GM20000 (cell line): ENCODE measurements around the gene TACC2.
"Not testable (repeated sequence)": the region's sequence is repeated elsewhere in the genome, so short reads cannot be mapped to it uniquely, and the experiment has no call there.

Experiments
- DNase-seq: peaks from one replicate; pipeline ENCODE4 v3.0.0; 2012; ENCODE audit warnings: low spot score
- TF ChIP-seq, protein P1 (sequence below): IDR thresholded peaks from 2 replicates; pipeline ENCODE4 v1.5.1; 2012; ENCODE audit warnings: mild to moderate bottlenecking, control low read depth; ENCODE audit errors: extremely low read depth, missing control alignments

Gene TACC2

GRCh38 chr10:122102146-122102868, 113.3 kb downstream of the TACC2 start:
- TF ChIP-seq, protein P1, sequence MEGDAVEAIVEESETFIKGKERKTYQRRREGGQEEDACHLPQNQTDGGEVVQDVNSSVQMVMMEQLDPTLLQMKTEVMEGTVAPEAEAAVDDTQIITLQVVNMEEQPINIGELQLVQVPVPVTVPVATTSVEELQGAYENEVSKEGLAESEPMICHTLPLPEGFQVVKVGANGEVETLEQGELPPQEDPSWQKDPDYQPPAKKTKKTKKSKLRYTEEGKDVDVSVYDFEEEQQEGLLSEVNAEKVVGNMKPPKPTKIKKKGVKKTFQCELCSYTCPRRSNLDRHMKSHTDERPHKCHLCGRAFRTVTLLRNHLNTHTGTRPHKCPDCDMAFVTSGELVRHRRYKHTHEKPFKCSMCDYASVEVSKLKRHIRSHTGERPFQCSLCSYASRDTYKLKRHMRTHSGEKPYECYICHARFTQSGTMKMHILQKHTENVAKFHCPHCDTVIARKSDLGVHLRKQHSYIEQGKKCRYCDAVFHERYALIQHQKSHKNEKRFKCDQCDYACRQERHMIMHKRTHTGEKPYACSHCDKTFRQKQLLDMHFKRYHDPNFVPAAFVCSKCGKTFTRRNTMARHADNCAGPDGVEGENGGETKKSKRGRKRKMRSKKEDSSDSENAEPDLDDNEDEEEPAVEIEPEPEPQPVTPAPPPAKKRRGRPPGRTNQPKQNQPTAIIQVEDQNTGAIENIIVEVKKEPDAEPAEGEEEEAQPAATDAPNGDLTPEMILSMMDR = no peak
- no peak for DNase-seq

DNA sequence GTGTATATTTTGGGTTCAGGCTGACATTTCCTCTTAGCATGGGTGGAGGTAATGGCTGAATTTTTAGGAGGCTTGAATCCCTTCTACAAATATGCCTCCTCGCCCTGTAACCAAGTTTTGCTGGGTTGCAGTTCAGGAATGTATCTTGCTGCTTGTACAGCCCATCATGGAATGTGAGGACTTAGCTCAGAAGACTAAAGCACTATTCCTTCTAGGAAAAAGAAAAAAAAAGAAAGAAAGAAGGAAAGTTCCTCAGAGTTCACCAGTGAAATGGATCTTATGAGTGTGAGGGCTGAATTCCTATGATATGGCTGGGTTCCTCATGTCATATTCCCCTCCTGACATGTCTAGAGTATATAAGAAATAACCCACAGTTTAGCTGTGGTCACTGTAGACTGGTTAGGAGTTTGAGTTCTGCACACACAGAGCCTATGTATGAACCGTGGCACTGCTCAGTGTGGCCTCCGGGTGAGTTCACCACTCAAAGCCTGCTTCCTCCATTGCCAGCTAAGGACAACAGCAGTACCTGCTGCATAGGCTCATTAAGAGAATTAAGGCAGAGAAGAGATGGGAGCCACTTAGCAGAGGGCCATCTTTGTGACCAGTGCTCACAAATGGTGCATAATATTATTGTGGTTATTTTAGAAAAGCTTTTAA, 114.0 kb downstream of the TACC2 start:
- TF ChIP-seq, protein P1 = no peak
- no peak for DNase-seq

GRCh38 chr10:122103592-122103991, 114.6 kb downstream of the TACC2 start:
- TF ChIP-seq, protein P1 = no peak
- no peak for DNase-seq

- not testable (repeated sequence) for DNase-seq
Measured at GRCh38 chr10:122108786-122109185, 119.8 kb downstream of the TACC2 start.

DNA sequence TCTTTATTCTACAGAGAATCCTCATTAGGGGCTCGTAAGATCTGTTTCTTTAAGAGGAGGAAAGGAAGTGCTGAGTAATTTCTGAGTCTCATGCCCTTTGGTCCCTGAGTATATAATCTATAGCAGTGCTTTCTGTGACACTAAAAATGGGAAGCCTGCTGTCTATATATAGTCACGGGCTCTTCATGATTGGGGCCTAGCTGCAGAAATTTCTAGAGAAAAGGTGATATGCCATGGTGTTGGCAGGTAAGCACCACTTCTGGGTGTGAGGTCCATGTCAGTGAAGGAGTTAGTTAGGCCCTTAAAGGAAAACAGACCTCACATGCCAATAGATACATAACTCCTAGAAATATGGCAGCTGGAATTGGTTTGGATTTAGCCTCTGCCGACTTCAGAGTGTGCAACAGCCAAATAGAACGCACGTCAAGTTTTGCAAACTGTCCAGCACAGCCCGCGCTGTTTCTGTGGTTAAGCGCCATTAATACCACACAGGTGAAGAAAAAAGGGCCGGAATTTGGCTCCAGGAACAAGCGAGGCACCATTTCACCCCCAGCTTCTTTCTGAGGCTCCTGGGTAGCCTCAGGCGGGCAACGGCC, 123.2 kb downstream of the TACC2 start:
- peak; percentile 38 for DNase-seq
- TF ChIP-seq, protein P1 = no peak

GRCh38 chr10:122112625-122113160, 123.7 kb downstream of the TACC2 start:
- TF ChIP-seq, protein P1 = no peak
- peak; percentile 51 for DNase-seq

DNA sequence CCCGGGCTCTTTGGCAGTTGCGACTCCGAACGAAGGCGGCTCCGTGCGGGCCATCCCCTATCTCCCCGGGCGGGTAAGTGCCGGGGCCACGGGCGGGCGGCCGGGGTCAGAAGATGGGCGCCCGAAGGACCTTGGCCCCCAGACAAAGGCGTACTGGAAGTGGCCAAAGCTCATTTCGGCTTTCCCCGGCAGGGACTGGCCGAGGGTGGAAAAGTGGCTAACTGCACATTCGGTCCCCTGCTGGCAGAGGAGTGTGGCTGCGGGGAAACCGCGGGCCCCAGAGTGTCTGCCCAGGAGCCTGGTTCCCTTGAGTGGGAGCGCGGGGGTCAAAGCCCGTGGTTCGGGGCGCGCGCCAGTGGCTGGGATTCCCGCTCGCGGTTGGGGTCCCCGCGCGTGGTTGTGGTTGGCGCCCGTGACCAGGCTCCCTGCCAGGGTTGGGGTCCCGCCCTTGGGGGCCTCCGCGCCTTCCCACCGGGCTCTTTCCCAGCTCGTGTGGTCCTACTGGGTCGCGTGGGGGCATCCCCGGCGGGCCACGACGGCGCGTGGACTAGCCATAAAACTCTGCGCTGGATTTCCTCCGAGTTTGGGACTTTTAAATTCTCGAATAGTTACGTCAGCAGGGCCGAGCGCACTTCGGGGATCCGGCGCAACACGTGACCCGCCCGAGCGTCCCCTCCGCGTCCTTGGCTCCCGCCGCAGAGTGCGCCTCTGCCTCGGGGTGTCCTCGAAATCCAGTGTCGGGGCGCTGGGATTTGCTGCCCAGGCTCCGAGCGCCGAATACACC, 124.4 kb downstream of the TACC2 start:
- DNase-seq = peak; percentile 75
- TF ChIP-seq, protein P1 = no peak
